VCaP (cell line): ENCODE data around the gene ATXN2.
"Not testable (repeated sequence)": the region's sequence is repeated elsewhere in the genome, so short reads cannot be mapped to it uniquely, and the experiment has no call there.

Experiments used
- H3K27ac ChIP-seq: fragments of 450-650 bp; 2 replicates; pipeline ENCODE4 v1.5.1; 2017
- CTCF ChIP-seq: fragments of 450-650 bp; conservative IDR thresholded peaks from 2 replicates; pipeline ENCODE4 v1.5.1; 2017; ENCODE audit warnings: mild to moderate bottlenecking, moderate library complexity

The ATXN2 gene

GRCh38 chr12:111635524-111635923 is 36.4 kb upstream of the ATXN2 start:
- TF ChIP-seq CTCF = no peak
- H3K27ac ChIP-seq = no peak overlapping the region

- TF ChIP-seq CTCF = no peak
- no peak overlapping the region for H3K27ac ChIP-seq
Observed at GRCh38 chr12:111628505-111629260, 29.6 kb upstream of the ATXN2 start.

GRCh38 chr12:111626230-111626629 is 27.1 kb upstream of the ATXN2 start:
- H3K27ac ChIP-seq = no peak overlapping the region
- no peak for TF ChIP-seq CTCF

GRCh38 chr12:111624540-111624939 is 25.4 kb upstream of the ATXN2 start:
- no peak for TF ChIP-seq CTCF
- H3K27ac ChIP-seq = no peak overlapping the region

GRCh38 chr12:111617841-111618240 is 18.7 kb upstream of the ATXN2 start:
- not testable (repeated sequence) for H3K27ac ChIP-seq

GRCh38 chr12:111616177-111616623 is 17.1 kb upstream of the ATXN2 start:
- H3K27ac ChIP-seq = no peak overlapping the region
- TF ChIP-seq CTCF = no peak

GRCh38 chr12:111607239-111607638 is 8.1 kb upstream of the ATXN2 start:
- H3K27ac ChIP-seq = no peak overlapping the region
- peak; percentile 11; the same call in 1 of the 2 replicates for TF ChIP-seq CTCF

GRCh38 chr12:111606767-111607230 is 7.7 kb upstream of the ATXN2 start:
- no peak for TF ChIP-seq CTCF
- H3K27ac ChIP-seq = no peak overlapping the region
